ENCODE data around the gene ATXN1.

ATXN1 gene

DNA sequence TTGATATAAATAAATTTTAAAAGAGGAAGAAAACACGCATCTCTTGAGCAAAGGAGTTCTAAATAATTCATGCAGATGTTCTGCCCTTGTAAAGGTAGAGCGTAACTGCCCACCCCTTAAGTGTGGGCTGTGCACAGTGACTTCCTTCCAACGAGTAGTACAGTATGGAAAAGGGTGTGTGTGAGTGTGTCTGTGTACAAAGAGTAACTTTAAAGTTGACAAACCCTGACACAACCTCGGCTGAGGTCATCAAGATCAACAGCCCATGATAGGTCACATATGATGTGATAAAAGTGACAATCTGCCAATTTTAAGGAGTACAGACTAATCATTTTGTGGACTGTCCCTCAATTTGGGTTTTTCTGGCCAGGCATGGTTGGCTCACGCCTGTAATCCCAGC, 225.7 kb downstream of the ATXN1 start:
- Histone ChIP-seq H3K9me2 (replicated peaks; ENCODE audit: insufficient read depth, low read length) (no peaks in the 10 kb centered on the region), H3K9ac (ENCODE audit: low read length) (no peak overlapping the region), H3K4me2 (ENCODE audit: low read depth, low read length, poor library complexity, severe bottlenecking) (no peak overlapping the region), H3K27me3 (ENCODE audit: low read length) (no peaks in the 10 kb centered on the region), H4K20me1 (ENCODE audit: low read depth, low read length) (no peaks in the 10 kb centered on the region), H3F3A (ENCODE audit: insufficient read depth) (no peaks in the 10 kb centered on the region), H2AFZ (ENCODE audit: low read depth, low read length, severe bottlenecking) (no peak overlapping the region), H3K79me2 (ENCODE audit: insufficient read depth, low read length) (no peaks in the 10 kb centered on the region), H3K9me3 (ENCODE audit: insufficient read depth, low read length) (no peaks in the 10 kb centered on the region), H3K36me3 (ENCODE audit: low read length) (no peaks in the 10 kb centered on the region), H3K4me3 (ENCODE audit: insufficient read depth, low read length, poor library complexity, severe bottlenecking) (no peak overlapping the region), H3K27ac (ENCODE audit: low read depth, low read length) (no peak overlapping the region)
- TF ChIP-seq, protein P1, sequence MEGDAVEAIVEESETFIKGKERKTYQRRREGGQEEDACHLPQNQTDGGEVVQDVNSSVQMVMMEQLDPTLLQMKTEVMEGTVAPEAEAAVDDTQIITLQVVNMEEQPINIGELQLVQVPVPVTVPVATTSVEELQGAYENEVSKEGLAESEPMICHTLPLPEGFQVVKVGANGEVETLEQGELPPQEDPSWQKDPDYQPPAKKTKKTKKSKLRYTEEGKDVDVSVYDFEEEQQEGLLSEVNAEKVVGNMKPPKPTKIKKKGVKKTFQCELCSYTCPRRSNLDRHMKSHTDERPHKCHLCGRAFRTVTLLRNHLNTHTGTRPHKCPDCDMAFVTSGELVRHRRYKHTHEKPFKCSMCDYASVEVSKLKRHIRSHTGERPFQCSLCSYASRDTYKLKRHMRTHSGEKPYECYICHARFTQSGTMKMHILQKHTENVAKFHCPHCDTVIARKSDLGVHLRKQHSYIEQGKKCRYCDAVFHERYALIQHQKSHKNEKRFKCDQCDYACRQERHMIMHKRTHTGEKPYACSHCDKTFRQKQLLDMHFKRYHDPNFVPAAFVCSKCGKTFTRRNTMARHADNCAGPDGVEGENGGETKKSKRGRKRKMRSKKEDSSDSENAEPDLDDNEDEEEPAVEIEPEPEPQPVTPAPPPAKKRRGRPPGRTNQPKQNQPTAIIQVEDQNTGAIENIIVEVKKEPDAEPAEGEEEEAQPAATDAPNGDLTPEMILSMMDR (IDR thresholded peaks at IDR 0.05; ENCODE audit: insufficient read depth, low read length, poor library complexity, severe bottlenecking) = no peak
- TF ChIP-seq EZH2phosphoT487 (conservative IDR thresholded peaks at IDR 0.05; ENCODE audit: low read length) = no peak

DNA sequence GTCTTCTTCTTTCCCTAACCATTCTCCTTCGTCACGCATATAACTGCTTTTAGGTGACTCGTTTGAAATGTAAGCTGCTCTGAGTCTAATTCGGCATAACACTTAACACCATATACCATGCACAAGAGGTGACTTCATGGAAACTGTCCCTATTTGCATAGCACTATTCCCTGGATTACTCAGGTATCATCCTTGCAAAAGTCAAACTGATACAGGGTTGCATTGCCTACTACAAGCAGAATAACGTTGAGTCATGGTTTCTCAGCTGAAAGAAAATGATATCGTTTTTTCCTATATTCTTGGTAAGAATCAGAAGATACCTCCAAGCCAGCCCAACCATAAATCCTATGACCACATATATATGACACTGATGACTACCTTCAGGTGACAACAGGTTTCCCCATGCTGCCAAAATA, 227.5 kb downstream of the ATXN1 start:
- H3K4me3 ChIP-seq (ENCODE audit: insufficient read depth, low read length, poor library complexity, severe bottlenecking) = no peak overlapping the region
- TF ChIP-seq, protein P1 (IDR thresholded peaks at IDR 0.05; ENCODE audit: insufficient read depth, low read length, poor library complexity, severe bottlenecking) = no peak
- no peak for TF ChIP-seq EZH2phosphoT487 (conservative IDR thresholded peaks at IDR 0.05; ENCODE audit: low read length)
- H3K79me2 ChIP-seq (ENCODE audit: insufficient read depth, low read length) = no peaks in the 10 kb centered on the region
- H3K27ac ChIP-seq (ENCODE audit: low read depth, low read length) = no peak overlapping the region
- no peaks in the 10 kb centered on the region for H3K36me3 ChIP-seq (ENCODE audit: low read length)
- no peak overlapping the region for H3K9ac ChIP-seq (ENCODE audit: low read length)
- H3K9me2 ChIP-seq (replicated peaks; ENCODE audit: insufficient read depth, low read length) = no peaks in the 10 kb centered on the region
- H4K20me1 ChIP-seq (ENCODE audit: low read depth, low read length) = no peaks in the 10 kb centered on the region
- no peak overlapping the region for H2AFZ ChIP-seq (ENCODE audit: low read depth, low read length, severe bottlenecking)
- no peaks in the 10 kb centered on the region for H3K9me3 ChIP-seq (ENCODE audit: insufficient read depth, low read length)
- no peaks in the 10 kb centered on the region for H3F3A ChIP-seq (ENCODE audit: insufficient read depth)
- H3K4me2 ChIP-seq (ENCODE audit: low read depth, low read length, poor library complexity, severe bottlenecking) = no peak overlapping the region
- H3K27me3 ChIP-seq (ENCODE audit: low read length) = no peaks in the 10 kb centered on the region

- H3K9ac ChIP-seq (ENCODE audit: low read length) = no peak overlapping the region
- no peaks in the 10 kb centered on the region for H3K27me3 ChIP-seq (ENCODE audit: low read length)
- TF ChIP-seq, protein P1 (IDR thresholded peaks at IDR 0.05; ENCODE audit: insufficient read depth, low read length, poor library complexity, severe bottlenecking) = no peak
- no peak for TF ChIP-seq EZH2phosphoT487 (conservative IDR thresholded peaks at IDR 0.05; ENCODE audit: low read length)
- no peak overlapping the region for H3K4me2 ChIP-seq (ENCODE audit: low read depth, low read length, poor library complexity, severe bottlenecking)
- no peaks in the 10 kb centered on the region for H4K20me1 ChIP-seq (ENCODE audit: low read depth, low read length)
- H3K9me3 ChIP-seq (ENCODE audit: insufficient read depth, low read length) = no peaks in the 10 kb centered on the region
- H3F3A ChIP-seq (ENCODE audit: insufficient read depth) = no peaks in the 10 kb centered on the region
- H3K9me2 ChIP-seq (replicated peaks; ENCODE audit: insufficient read depth, low read length) = no peaks in the 10 kb centered on the region
- H3K27ac ChIP-seq (ENCODE audit: low read depth, low read length) = no peak overlapping the region
- H2AFZ ChIP-seq (ENCODE audit: low read depth, low read length, severe bottlenecking) = no peak overlapping the region
- no peaks in the 10 kb centered on the region for H3K36me3 ChIP-seq (ENCODE audit: low read length)
- H3K4me3 ChIP-seq (ENCODE audit: insufficient read depth, low read length, poor library complexity, severe bottlenecking) = no peak overlapping the region
- no peaks in the 10 kb centered on the region for H3K79me2 ChIP-seq (ENCODE audit: insufficient read depth, low read length)
Observed at GRCh38 chr6:16533210-16533609, 228.1 kb downstream of the ATXN1 start.
